Measurements from ENCODE around the gene ZSCAN26.

- TF ChIP-seq CTCF (conservative IDR thresholded peaks at IDR 0.05; ENCODE audit: low read length), result no peak
- TF ChIP-seq EZH2phosphoT487 (IDR thresholded peaks at IDR 0.05; ENCODE audit: borderline replicate concordance), result no peak
Observed at GRCh38 chr6:28254121-28254519, 12.8 kb upstream of the ZSCAN26 start.
